Neural cell (in vitro differentiated cells): Measurements from ENCODE around the gene FRRS1L. TPM values are rescaled to one million over a fixed set of nuclear protein-coding genes. Genes with fewer than 3 reads are reported as not detected.

Experiments
- H2AFZ ChIP-seq: fragments of 200-600, 300-800 bp; sonication (generic), shearing (Covaris generic); 2 replicates; pipeline ENCODE4 v1.6.0; 2014; ENCODE audit warnings: low read depth, mild to moderate bottlenecking, antibody characterized with exemption, low read length, moderate library complexity
- H3F3A ChIP-seq: fragments of 200-600 bp; shearing (Covaris generic); 2 replicates; pipeline ENCODE4 v1.6.1; 2016; ENCODE audit warnings: mild to moderate bottlenecking, moderate library complexity, mixed read lengths, antibody characterized with exemption, low read length; ENCODE audit not compliant: insufficient read depth, poor library complexity, severe bottlenecking
- H3K27ac ChIP-seq: fragments of 200-600, 300-800 bp; sonication (generic), shearing (Covaris generic); 2 replicates; pipeline ENCODE4 v1.5.1; 2014; ENCODE audit warnings: mild to moderate bottlenecking, low read length, moderate library complexity
- H3K27me3 ChIP-seq: fragments of 300-800, 200-600 bp; sonication (generic), shearing (Covaris generic); 2 replicates; pipeline ENCODE4 v1.6.0; 2014; ENCODE audit warnings: mild to moderate bottlenecking, low read depth, low read length, moderate library complexity; ENCODE audit not compliant: insufficient read depth
- H3K36me3 ChIP-seq: fragments of 300-800, 200-600 bp; sonication (generic), shearing (Covaris generic); 2 replicates; pipeline ENCODE4 v1.5.1; 2014; ENCODE audit warnings: mild to moderate bottlenecking, antibody characterized with exemption, low read length, moderate library complexity; ENCODE audit not compliant: insufficient read depth
- H3K4me2 ChIP-seq: fragments of 300-800, 200-600 bp; sonication (generic), shearing (Covaris generic); 2 replicates; pipeline ENCODE4 v1.6.0; 2014; ENCODE audit warnings: mild to moderate bottlenecking, low read length
- H3K4me3 ChIP-seq: fragments of 300-800, 200-600 bp; sonication (generic), shearing (Covaris generic); 2 replicates; pipeline ENCODE4 v1.5.1; 2014; ENCODE audit warnings: mild to moderate bottlenecking, low read length, moderate library complexity
- H3K79me2 ChIP-seq: fragments of 200-600 bp; shearing (Covaris generic); replicated peaks from 2 replicates; pipeline ENCODE4 v1.6.0; 2014; ENCODE audit warnings: mild to moderate bottlenecking, low read length, moderate library complexity; ENCODE audit not compliant: insufficient read depth
- H3K9ac ChIP-seq: fragments of 300-800, 200-600 bp; sonication (generic), shearing (Covaris generic); 2 replicates; pipeline ENCODE4 v1.6.1; 2016; ENCODE audit warnings: mild to moderate bottlenecking, low read length, mixed read lengths
- H3K9me2 ChIP-seq: fragments of 200-600 bp; shearing (Covaris generic); 2 replicates; pipeline ENCODE4 v1.6.1; 2016; ENCODE audit warnings: mild to moderate bottlenecking, low read length, mixed read lengths; ENCODE audit not compliant: insufficient read depth
- H3K9me3 ChIP-seq: fragments of 200-600, 300-800 bp; sonication (generic), shearing (Covaris generic); 2 replicates; pipeline ENCODE4 v1.6.1; 2016; ENCODE audit warnings: mild to moderate bottlenecking, mixed run types, low read length, moderate library complexity, mixed read lengths
- H4K20me1 ChIP-seq: fragments of 200-600 bp; shearing (Covaris generic); 2 replicates; pipeline ENCODE4 v1.6.1; 2016; ENCODE audit warnings: mild to moderate bottlenecking, mixed run types; ENCODE audit not compliant: insufficient read depth
- CTCF ChIP-seq: fragments of 450-650 bp; IDR thresholded peaks from 2 replicates; pipeline ENCODE4 v1.5.1; 2014; ENCODE audit warnings: antibody characterized with exemption, mild to moderate bottlenecking, moderate library complexity; ENCODE audit not compliant: poor library complexity, severe bottlenecking
- EP300 ChIP-seq: fragments of 450-650 bp; conservative IDR thresholded peaks from 2 replicates; pipeline ENCODE4 v1.6.1; 2014; ENCODE audit warnings: antibody characterized with exemption, mild to moderate bottlenecking, moderate library complexity; ENCODE audit not compliant: poor library complexity, severe bottlenecking
- EZH2 ChIP-seq: fragments of 200-600, 300-800 bp; shearing (Covaris generic), sonication (generic); IDR thresholded peaks from 2 replicates; pipeline ENCODE4 v1.6.1; 2014; ENCODE audit warnings: antibody characterized with exemption, low read length, borderline replicate concordance, mild to moderate bottlenecking; ENCODE audit not compliant: insufficient read depth, poor library complexity, severe bottlenecking
- MXI1 ChIP-seq: fragments of 450-650 bp; conservative IDR thresholded peaks from 2 replicates; pipeline ENCODE4 v1.6.1; 2014; ENCODE audit warnings: antibody characterized with exemption, mild to moderate bottlenecking; ENCODE audit not compliant: poor library complexity, severe bottlenecking
- POLR2AphosphoS5 ChIP-seq: IDR thresholded peaks from 2 replicates; pipeline ENCODE4 v1.6.1; 2012
- RAD21 ChIP-seq: fragments of 450-650 bp; conservative IDR thresholded peaks from 2 replicates; pipeline ENCODE4 v1.6.1; 2014; ENCODE audit warnings: antibody characterized with exemption, mild to moderate bottlenecking, moderate library complexity
- REST ChIP-seq: IDR thresholded peaks from 2 replicates; pipeline ENCODE4 v1.6.1; 2012; ENCODE audit warnings: borderline replicate concordance
- SMC3 ChIP-seq: fragments of 450-650 bp; conservative IDR thresholded peaks from 2 replicates; pipeline ENCODE4 v1.6.1; 2014; ENCODE audit warnings: antibody characterized with exemption, mild to moderate bottlenecking, moderate library complexity; ENCODE audit not compliant: poor library complexity
- TAF1 ChIP-seq: IDR thresholded peaks from 2 replicates; pipeline ENCODE4 v1.6.1; 2012; ENCODE audit warnings: low read depth
- polyA plus RNA-seq: library from polyadenylated mRNA; depleted of rRNA; stranded (reverse); fragments of >200 nt; gene quantifications from 2 replicates; pipeline ENCODE4 v1.2.3, GENCODE V29; 2014

Gene FRRS1L
- polyA plus RNA-seq, 1 donor from 2014 or later: 20.4 TPM

DNA sequence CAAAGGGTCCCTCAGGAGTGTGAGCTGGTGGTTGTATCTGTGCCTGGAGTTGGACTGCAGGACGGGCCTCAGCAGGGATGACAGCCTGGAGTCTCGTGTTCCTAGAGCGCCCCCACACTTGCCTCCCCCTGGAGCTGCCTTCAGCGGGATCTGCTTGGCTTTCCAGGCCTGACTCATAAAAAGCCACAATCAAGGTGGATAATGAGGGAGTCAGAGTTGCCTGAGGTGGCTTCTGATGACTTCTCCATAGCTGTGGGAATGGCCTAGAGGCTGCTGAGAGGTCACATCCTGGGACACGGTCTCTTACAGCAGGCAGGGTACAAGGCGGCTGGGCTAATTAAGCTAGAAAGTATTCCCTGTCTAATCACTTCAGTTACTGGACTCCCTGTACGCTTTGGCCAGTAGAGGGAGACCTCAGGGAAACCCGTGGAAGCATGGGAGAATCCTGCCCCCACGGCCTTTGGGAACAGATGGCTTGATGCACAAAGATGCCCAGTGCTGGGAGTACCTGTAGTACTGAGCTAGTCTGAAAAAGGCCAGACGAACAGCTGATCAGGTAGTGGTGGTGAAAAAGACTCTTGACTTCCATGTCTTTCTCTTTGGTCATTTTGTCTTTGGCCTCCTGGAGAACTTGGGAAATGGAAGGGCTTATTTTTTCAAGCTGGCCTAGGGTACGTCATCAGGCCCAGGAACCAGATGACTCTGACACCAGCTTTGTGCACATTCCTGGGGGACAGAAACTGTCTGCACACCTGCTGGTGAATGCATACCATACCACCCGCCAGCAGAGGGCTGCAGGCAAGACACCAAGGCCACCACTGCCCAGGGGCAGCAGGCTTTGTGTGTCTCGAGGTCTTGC lies 16.1 kb upstream of the FRRS1L start:
- no peak overlapping the region for H3K27ac ChIP-seq
- H3K4me3 ChIP-seq: no peak overlapping the region
- no peaks in the 10 kb centered on the region for H3K36me3 ChIP-seq
- H3K4me2 ChIP-seq: no peak overlapping the region
- H3K27me3 ChIP-seq: no peaks in the 10 kb centered on the region
- H3K9ac ChIP-seq: no peak overlapping the region
- no peaks in the 10 kb centered on the region for H3K79me2 ChIP-seq
- no peaks in the 10 kb centered on the region for H4K20me1 ChIP-seq
- H3F3A ChIP-seq: no peaks in the 10 kb centered on the region
- no peaks in the 10 kb centered on the region for H3K9me2 ChIP-seq
- H3K9me3 ChIP-seq: no peaks in the 10 kb centered on the region
- H2AFZ ChIP-seq: no peak overlapping the region
- no peak for TF ChIP-seq SMC3
- no peak for TF ChIP-seq CTCF
- no peak for TF ChIP-seq REST
- no peak for TF ChIP-seq EZH2
- TF ChIP-seq TAF1: no peak
- TF ChIP-seq MXI1: no peak
- TF ChIP-seq EP300: no peak
- no peak for TF ChIP-seq RAD21
- TF ChIP-seq POLR2AphosphoS5: no peak

- Histone ChIP-seq H3K36me3 (no peaks in the 10 kb centered on the region), H3K27ac (no peak overlapping the region), H3K27me3 (no peaks in the 10 kb centered on the region), H3K4me3 (no peak overlapping the region), H2AFZ (no peak overlapping the region), H3K9me3 (no peaks in the 10 kb centered on the region), H3K9ac (no peak overlapping the region), H4K20me1 (no peaks in the 10 kb centered on the region), H3F3A (no peaks in the 10 kb centered on the region), H3K79me2 (no peaks in the 10 kb centered on the region), H3K4me2 (no peak overlapping the region), H3K9me2 (no peaks in the 10 kb centered on the region)
- TF ChIP-seq CTCF (no peak), EP300 (no peak), POLR2AphosphoS5 (no peak), EZH2 (no peak), REST (no peak), TAF1 (no peak), MXI1 (no peak), RAD21 (no peak), SMC3 (no peak)
Measured at GRCh38 chr9:109182550-109182939, 15.5 kb upstream of the FRRS1L start.
